K562 (cell line): ENCODE results near the gene ATP6V0E1. TPM values are rescaled to one million over a fixed set of nuclear protein-coding genes. Genes with fewer than 3 reads are reported as not detected.
A peak's percentile ranks its signal among the peaks of the same experiment; 100 is the strongest.

ENCODE experiments used
- ATF2 ChIP-seq: sonication (generic); formaldehyde crosslinking; IDR thresholded peaks from 2 replicates; pipeline ENCODE4 v1.8.1; 2022; ENCODE audit warnings: missing genetic modification reagents
- CBX2 ChIP-seq: fragments of 200-600 bp; sonication (generic); IDR thresholded peaks from one replicate; pipeline ENCODE4 v1.6.1; 2012; ENCODE audit warnings: mild to moderate bottlenecking, low read length, inconsistent platforms; ENCODE audit not compliant: insufficient read depth, poor library complexity, severe bottlenecking
- DACH1 ChIP-seq: fragments of 450-650 bp; IDR thresholded peaks from 2 replicates; pipeline ENCODE4 v1.6.1; 2018; ENCODE audit not compliant: partially characterized antibody
- GABPB2 ChIP-seq: fragments of 250-450 bp; sonication (Bioruptor Pico); conservative IDR thresholded peaks from 2 replicates; pipeline ENCODE4 v1.5.1; 2021; ENCODE audit warnings: mild to moderate bottlenecking
- HEY1 ChIP-seq: fragments of 250-450 bp; sonication (Bioruptor Pico); IDR thresholded peaks from 2 replicates; pipeline ENCODE4 v1.5.0; 2020; ENCODE audit warnings: mild to moderate bottlenecking, moderate library complexity, borderline replicate concordance
- HMG20B ChIP-seq: fragments of 250-450 bp; sonication (Bioruptor Pico); IDR thresholded peaks from 2 replicates; pipeline ENCODE4 v1.5.0; 2021; ENCODE audit warnings: mild to moderate bottlenecking
- KLF6 ChIP-seq: fragments of 250-450 bp; sonication (Bioruptor Pico); IDR thresholded peaks from 2 replicates; pipeline ENCODE4 v1.4.0; 2020; ENCODE audit warnings: mild to moderate bottlenecking, moderate library complexity, borderline replicate concordance
- MYBL2 ChIP-seq, 2 experiments: fragments of 450-650 bp in 1 of 2; sonication (generic) in 1 of 2; formaldehyde crosslinking in 1 of 2; IDR thresholded peaks; 2 replicates each; pipeline versions ENCODE4 v1.6.1 to v1.8.1; 2017 to 2022; ENCODE audit warnings: borderline replicate concordance in 1 of 2, inconsistent platforms in 1 of 2, low read depth in 1 of 2, mild to moderate bottlenecking in 1 of 2, missing genetic modification reagents in 1 of 2, moderate library complexity in 1 of 2
- RBM17 ChIP-seq: fragments of 200-400 bp; formaldehyde crosslinking; IDR thresholded peaks from 2 replicates; pipeline ENCODE4 v1.6.1; 2017; ENCODE audit warnings: low read depth, mild to moderate bottlenecking, low read length, borderline replicate concordance
- SFPQ ChIP-seq: fragments of 200-400 bp; formaldehyde crosslinking; IDR thresholded peaks from 2 replicates; pipeline ENCODE4 v1.6.1; 2017; ENCODE audit warnings: mild to moderate bottlenecking, low read depth, low read length, moderate library complexity
- SMARCB1 ChIP-seq: IDR thresholded peaks from 2 replicates; pipeline ENCODE4 v1.6.1; 2011; ENCODE audit warnings: improper control_type of control experiment, low read depth; ENCODE audit not compliant: insufficient read length
- STAG1 ChIP-seq: sonication (generic); formaldehyde crosslinking; IDR thresholded peaks from 2 replicates; pipeline ENCODE4 v1.5.0; 2020; ENCODE audit warnings: missing genetic modification reagents, borderline replicate concordance
- TAF9B ChIP-seq: fragments of 450-650 bp; IDR thresholded peaks from 2 replicates; pipeline ENCODE4 v1.6.1; 2018; ENCODE audit warnings: mild to moderate bottlenecking; ENCODE audit not compliant: partially characterized antibody
- TRIM25 ChIP-seq: fragments of 450-650 bp; IDR thresholded peaks from 2 replicates; pipeline ENCODE4 v1.7.0; 2016; ENCODE audit warnings: borderline replicate concordance
- UBTF ChIP-seq, 2 experiments: IDR thresholded peaks; 2 replicates each; pipeline ENCODE4 v1.6.1; 2012; ENCODE audit warnings: improper control_type of control experiment in 2 of 2, low read depth in 2 of 2, low read length in 2 of 2, borderline replicate concordance in 1 of 2
- XRCC5 ChIP-seq: fragments of 200-400 bp; formaldehyde crosslinking; IDR thresholded peaks from 2 replicates; pipeline ENCODE4 v1.6.1; 2017; ENCODE audit warnings: low read depth, mild to moderate bottlenecking, low read length
- ZC3H11A ChIP-seq: IDR thresholded peaks from 2 replicates; pipeline ENCODE4 v1.6.1; 2012; ENCODE audit warnings: low read depth, low read length, improper control_type of control experiment
- ZNF134 ChIP-seq: fragments of 250-450 bp; sonication (Bioruptor Pico); conservative IDR thresholded peaks from 2 replicates; pipeline ENCODE4 v1.4.0; 2020
- ZNF197 ChIP-seq: fragments of 200-800 bp; sonication (Bioruptor generic); IDR thresholded peaks from 2 replicates; pipeline ENCODE4 v1.6.1; 2016; ENCODE audit warnings: low read depth, missing genetic modification characterization, missing compliant biosample characterization
- ZNF224 ChIP-seq: sonication (generic); formaldehyde crosslinking; IDR thresholded peaks from 2 replicates; pipeline ENCODE4 v1.8.0; 2022; ENCODE audit warnings: mild to moderate bottlenecking, missing genetic modification reagents
- polyA plus RNA-seq, 8 experiments: library from polyadenylated mRNA; depleted of rRNA in 4 of 8; stranded (reverse) in 5 of 8; unstranded in 3 of 8; fragments of >200 nt; fragmentation: Nextera tagmentation in 2 of 8; fragmentation: Illumina TruSeq in 1 of 8; extraction: Ambion mirVana in 2 of 8; extraction: Trizol in 1 of 8; gene quantifications; 2 replicates each; pipeline versions ENCODE4 v1.2.1 to v1.2.3, GENCODE V29; 2011 to 2014; ENCODE audit warnings: inconsistent platforms in 1 of 8, missing spikeins in 1 of 8
- total RNA-seq, 7 experiments: library from RNA; depleted of rRNA in 6 of 7; stranded (reverse); fragments of >200 nt in 6 of 7; fragmentation: Illumina TruSeq in 2 of 7; extraction: Trizol in 2 of 7; gene quantifications; 2 replicates each; pipeline versions ENCODE4 v1.2.1 to v1.2.3, GENCODE V29; 2011 to 2021; ENCODE audit warnings: low replicate concordance in 1 of 7

The ATP6V0E1 gene
- total and polyA plus RNA-seq, 9 of the 15 experiments (the other 6 are each of a cell fraction or from before 2014, with no cell fraction given), result 63.8 to 395 (median 112) TPM

- no peak for TF ChIP-seq TRIM25
- no peak for TF ChIP-seq ZC3H11A
- no peak for TF ChIP-seq RBM17
- TF ChIP-seq SFPQ, result no peak
- TF ChIP-seq ZNF134 (CRISPR knock-in tag), result no peak
- no peak for TF ChIP-seq GABPB2 (CRISPR knock-in tag)
- no peak for TF ChIP-seq CBX2
- no peak for TF ChIP-seq MYBL2 (IDR thresholded peaks at IDR 0.05; ENCODE audit: low read depth)
- no peak for TF ChIP-seq MYBL2 (CRISPR knock-in tag; IDR thresholded peaks at IDR 0.05; ENCODE audit: borderline replicate concordance)
- no peak for TF ChIP-seq HMG20B (CRISPR knock-in tag)
- TF ChIP-seq TAF9B, result peak; percentile 52
- no peak for TF ChIP-seq HEY1 (CRISPR knock-in tag)
- no peak for TF ChIP-seq SMARCB1
- TF ChIP-seq XRCC5, result no peak
- no peak for TF ChIP-seq ATF2 (CRISPR knock-in tag)
- TF ChIP-seq STAG1 (CRISPR knock-in tag), result no peak
- peak; percentile 30; the same call in 1 of the 2 replicates for TF ChIP-seq ZNF197 (CRISPR knock-in tag)
- TF ChIP-seq KLF6 (CRISPR knock-in tag), result no peak
- no peak for TF ChIP-seq UBTF (IDR thresholded peaks at IDR 0.05; ENCODE audit: borderline replicate concordance in 1 of 2, low read depth in 2 of 2, low read length in 2 of 2)
- TF ChIP-seq ZNF224, result no peak
- TF ChIP-seq DACH1, result no peak
These were observed at the start of gene ATP6V0E1 (continued) for GRCh38 chr5:172983542-172984243.
